ENCODE results near the gene PRKAR2A.
"Not testable (repeated sequence)": the region's sequence is repeated elsewhere in the genome, so short reads cannot be mapped to it uniquely, and the experiment has no call there.

The PRKAR2A gene

GRCh38 chr3:48727511-48727910 is 120.2 kb downstream of the PRKAR2A start:
- no peak for DNase-seq (ENCODE audit: low spot score)

GRCh38 chr3:48725185-48725855 is 122.4 kb downstream of the PRKAR2A start:
- DNase-seq (ENCODE audit: low spot score) = not testable (repeated sequence)

DNA sequence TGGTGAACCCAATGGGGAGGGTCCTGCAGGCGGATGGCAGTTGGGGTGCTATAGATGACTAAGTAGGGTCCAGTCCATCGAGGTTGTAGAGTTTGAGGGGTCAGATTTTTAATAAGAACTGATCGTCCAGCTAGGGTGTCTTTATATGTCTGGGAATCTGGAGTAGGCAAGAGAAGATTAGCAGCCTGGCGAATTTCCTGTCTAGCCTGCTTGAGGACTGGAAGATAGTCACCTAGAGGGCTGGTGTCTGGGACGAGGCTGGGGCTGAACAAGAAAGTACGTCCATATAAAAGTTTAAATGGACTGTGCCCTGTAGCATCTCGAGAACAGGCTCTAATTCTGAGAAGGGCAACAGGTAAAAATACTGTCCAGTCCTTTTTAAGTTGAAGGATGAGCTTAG is 123.9 kb downstream of the PRKAR2A start:
- no peak for DNase-seq (ENCODE audit: low spot score)

- DNase-seq (ENCODE audit: low spot score) = not testable (repeated sequence)
Measured at GRCh38 chr3:48723293-48723692, 124.4 kb downstream of the PRKAR2A start.

GRCh38 chr3:48716982-48717746 is 130.5 kb downstream of the PRKAR2A start, which contains the start of gene IP6K2:
TSS of gene IP6K2 (minus strand) at chr3:48717221. CDS start at chr3:48695291, 21,930 bp downstream.
- DNase-seq (ENCODE audit: low spot score) = peak; percentile 98

- no peak for DNase-seq (ENCODE audit: low spot score)
Measured at GRCh38 chr3:48716508-48716981, 131.1 kb downstream of the PRKAR2A start.

DNA sequence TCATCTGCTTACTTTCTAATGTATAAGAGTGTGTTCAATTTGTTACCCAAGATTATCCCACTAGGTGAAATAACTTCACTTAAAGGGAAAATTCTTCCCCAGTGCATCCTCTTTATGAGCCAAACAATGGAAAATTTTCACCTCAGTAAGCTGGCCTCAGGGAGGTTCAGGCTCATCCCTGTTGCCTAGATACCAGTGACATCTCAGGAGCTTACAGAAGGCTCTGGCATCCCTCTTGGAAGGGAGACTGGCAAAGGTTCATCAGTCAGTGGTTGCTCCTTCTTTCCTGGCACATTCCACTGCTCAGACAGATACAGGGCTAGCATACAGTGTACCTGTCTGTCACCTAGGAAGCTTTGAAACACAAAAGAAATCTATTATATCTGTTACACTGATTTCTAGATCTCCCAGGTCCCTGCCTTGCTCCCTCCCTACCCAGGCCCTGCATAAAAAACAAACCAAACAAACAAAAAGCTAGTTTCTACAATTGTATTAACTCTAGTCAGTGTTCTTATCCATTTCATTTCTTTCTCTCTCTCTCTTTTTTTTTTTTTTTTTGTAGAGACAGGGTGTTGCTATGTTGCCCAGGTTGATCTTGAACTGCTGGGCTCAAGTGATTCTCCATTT is 132.4 kb downstream of the PRKAR2A start:
- no peak for DNase-seq (ENCODE audit: low spot score)

DNA sequence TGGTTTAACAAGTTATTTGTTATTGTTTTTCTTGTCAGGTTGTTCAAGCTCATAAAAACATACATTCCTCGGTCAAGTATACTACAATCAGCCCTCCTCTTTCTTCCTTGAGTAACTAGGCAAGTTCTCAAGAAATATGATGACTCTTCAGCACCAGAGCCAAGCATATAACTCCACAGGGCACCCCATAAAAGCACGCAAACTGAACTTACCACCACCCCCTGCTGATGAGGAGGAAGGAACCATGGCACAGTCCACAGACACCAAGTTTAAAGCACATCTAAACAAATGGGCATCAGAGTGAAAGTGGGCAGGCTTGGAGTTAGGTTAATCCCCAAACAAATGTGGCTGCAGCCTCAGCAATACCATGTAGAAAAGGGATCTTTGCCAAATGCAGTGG is 135.9 kb downstream of the PRKAR2A start:
- DNase-seq (ENCODE audit: low spot score) = no peak

DNA sequence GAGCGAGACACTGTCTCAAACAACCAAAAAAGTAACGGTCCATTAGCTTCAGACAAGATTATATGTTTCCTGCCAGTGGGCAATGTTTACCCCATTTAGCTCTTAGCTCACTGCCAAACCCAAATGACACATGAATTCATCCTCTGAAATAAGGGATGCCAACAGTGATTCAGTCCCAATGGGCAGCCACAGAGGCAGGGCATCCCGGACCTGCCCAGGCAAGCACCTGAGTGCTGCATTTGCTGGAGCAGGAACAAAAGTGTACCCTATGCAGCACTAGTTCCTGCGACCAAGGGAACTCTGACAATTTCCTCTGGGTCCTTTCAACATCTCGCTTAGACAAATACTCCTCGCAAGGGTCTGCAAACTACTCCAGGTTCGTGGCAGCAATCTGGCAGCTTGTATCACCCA is 138.6 kb downstream of the PRKAR2A start:
- DNase-seq (ENCODE audit: low spot score) = no peak

- DNase-seq (ENCODE audit: low spot score) = no peak
Measured at GRCh38 chr3:48708481-48708889, 139.2 kb downstream of the PRKAR2A start.

DNA sequence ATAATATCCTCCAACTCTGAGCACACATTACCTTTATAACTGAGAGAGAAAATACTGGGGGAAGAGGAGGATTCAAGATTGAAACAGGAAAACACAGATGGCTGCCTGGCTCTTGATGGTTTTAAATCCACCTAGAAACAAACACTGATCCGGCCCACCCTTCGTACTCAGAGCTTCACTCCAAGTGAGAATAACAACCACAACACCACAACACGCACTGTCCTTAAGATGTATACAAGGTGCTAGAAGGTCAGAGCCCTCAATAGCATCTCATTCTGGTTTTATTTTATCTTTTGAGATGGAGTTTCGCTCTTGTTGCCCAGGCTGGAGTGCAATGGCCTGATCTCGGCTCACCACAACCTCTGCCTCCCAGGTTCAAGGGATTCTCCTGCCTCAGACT is 140.5 kb downstream of the PRKAR2A start:
- no peak for DNase-seq (ENCODE audit: low spot score)

DNA sequence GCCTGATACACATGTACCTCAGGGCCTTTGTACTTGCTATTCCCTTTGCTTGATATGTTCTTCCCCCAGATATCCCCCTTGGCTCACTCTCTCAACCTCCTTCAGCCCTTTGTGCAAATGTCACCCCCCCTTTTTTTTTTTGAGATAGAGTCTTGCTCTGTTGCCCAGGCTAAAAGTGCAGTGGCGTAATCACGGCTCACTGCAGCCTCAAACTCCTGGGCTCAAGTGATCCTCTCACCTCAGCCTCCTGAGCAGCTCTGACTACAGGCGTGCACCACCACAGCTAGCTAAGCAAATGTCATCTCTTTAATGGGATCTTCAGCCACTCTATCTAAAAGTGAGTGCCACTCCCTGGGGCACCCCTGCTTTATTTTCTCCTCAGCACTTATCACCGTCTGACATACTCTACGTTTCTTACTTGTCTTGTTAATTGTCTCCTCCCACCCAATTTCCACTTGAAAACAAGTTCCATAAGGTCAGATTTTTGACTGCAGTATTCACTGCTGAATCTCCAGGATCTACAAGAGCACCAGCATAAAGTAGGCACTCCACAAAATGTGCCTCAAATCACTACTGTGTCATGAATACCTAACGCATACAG is 145.3 kb downstream of the PRKAR2A start:
- no peak for DNase-seq (ENCODE audit: low spot score)

DNA sequence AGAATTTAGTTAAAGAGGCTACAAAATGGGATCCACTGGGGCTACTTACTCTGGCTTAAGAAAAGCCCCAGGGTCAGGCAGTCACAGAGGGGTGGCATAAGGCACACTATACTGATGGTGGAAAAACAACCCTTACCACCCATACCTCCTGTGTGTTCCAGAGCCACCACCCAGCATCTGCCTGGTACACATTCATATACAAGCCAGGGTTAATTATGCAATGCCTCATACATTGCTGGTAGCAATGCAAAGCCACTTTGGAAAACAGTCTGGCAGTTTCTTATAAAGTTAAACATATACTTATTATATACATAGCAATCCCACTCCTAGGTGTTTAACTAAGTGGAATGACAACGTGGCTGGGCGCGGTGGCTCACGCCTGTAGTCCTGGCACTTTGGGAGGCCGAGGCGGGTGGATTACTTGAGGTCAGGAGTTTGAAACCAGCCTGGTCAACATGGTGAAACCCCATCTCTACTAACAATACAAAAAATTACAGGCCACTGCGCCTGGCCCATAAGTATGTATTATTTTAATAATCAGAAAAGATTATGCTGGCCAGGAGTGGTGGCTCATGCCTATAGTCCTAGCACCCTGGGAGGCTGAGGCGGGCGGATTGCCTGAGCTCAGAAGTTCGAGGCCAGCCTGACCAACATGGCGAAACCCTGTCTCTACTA is 146.8 kb downstream of the PRKAR2A start:
- no peak for DNase-seq (ENCODE audit: low spot score)

GRCh38 chr3:48698891-48699290 is 148.8 kb downstream of the PRKAR2A start:
- no peak for DNase-seq (ENCODE audit: low spot score)

DNA sequence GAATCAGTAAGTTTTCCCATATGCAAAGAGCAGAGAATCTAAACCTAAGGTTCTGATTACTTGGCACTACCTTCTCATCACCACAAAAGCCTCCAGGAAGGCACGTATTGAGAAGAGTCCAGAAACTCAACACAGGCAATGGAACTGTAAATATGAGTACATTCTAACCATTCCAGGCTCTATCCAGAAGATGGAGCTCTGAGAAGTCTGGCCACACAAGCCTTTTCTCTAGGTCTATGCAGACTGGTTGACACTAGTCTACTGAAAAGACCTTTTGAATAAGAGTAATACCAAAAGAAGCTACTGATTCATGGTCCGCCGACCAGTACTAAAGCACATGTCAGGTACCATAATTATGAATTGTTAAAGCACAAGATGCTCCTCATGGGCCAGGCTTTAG is 149.7 kb downstream of the PRKAR2A start:
- no peak for DNase-seq (ENCODE audit: low spot score)

- no peak for DNase-seq (ENCODE audit: low spot score)
Measured at GRCh38 chr3:48696601-48697000, 151.1 kb downstream of the PRKAR2A start.

All from globus pallidus (tissue), 1 donor.